MM.1S (cell line): Measurements from ENCODE around the gene CIZ1.

Experiments used
- EZH2phosphoT487 ChIP-seq: fragments of 300-600 bp; sonication (generic); IDR thresholded peaks from 2 replicates; pipeline ENCODE4 v1.6.1; 2018; ENCODE audit warnings: antibody characterized with exemption, low read length
- TF ChIP-seq, protein P1 (sequence below): fragments of 300-600 bp; sonication (generic); IDR thresholded peaks from 2 replicates; pipeline ENCODE4 v1.5.1; 2016; ENCODE audit warnings: antibody characterized with exemption, low read length, mixed read lengths

- TF ChIP-seq, protein P1, sequence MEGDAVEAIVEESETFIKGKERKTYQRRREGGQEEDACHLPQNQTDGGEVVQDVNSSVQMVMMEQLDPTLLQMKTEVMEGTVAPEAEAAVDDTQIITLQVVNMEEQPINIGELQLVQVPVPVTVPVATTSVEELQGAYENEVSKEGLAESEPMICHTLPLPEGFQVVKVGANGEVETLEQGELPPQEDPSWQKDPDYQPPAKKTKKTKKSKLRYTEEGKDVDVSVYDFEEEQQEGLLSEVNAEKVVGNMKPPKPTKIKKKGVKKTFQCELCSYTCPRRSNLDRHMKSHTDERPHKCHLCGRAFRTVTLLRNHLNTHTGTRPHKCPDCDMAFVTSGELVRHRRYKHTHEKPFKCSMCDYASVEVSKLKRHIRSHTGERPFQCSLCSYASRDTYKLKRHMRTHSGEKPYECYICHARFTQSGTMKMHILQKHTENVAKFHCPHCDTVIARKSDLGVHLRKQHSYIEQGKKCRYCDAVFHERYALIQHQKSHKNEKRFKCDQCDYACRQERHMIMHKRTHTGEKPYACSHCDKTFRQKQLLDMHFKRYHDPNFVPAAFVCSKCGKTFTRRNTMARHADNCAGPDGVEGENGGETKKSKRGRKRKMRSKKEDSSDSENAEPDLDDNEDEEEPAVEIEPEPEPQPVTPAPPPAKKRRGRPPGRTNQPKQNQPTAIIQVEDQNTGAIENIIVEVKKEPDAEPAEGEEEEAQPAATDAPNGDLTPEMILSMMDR: no peak
- TF ChIP-seq EZH2phosphoT487: no peak
Observed at GRCh38 chr9:128167209-128167608, 24.2 kb downstream of the CIZ1 start.
